SK-N-SH treated with all-trans-retinoic acid at 6 μM for 48 hours (cell line): ENCODE results near the gene TGFBR2.
A peak's percentile ranks its signal among the peaks of the same experiment; 100 is the strongest.

Experiments
- ATAC-seq: fragments of 200-7000 bp; cut with Tn5 transposase; 3 replicates; pipeline ENCODE4 v1.9.1; 2020; ENCODE audit warnings: mild to moderate bottlenecking, moderate library complexity
- ARNTL ChIP-seq: fragments of 450-650 bp; formaldehyde crosslinking; IDR thresholded peaks from 2 replicates; pipeline ENCODE4 v1.5.0; 2020; ENCODE audit warnings: low read depth, mild to moderate bottlenecking, moderate library complexity, borderline replicate concordance
- BACH2 ChIP-seq: fragments of 250-450 bp; sonication (Bioruptor Pico); IDR thresholded peaks from 2 replicates; pipeline ENCODE4 v1.9.0; 2021; ENCODE audit warnings: mild to moderate bottlenecking, borderline replicate concordance
- CSDC2 ChIP-seq: fragments of 250-450 bp; sonication (Bioruptor Pico); IDR thresholded peaks from 2 replicates; pipeline ENCODE4 v1.5.0; 2020; ENCODE audit warnings: mild to moderate bottlenecking, moderate library complexity
- ESRRG ChIP-seq: fragments of 250-450 bp; sonication (Bioruptor Pico); IDR thresholded peaks from 2 replicates; pipeline ENCODE4 v1.6.1; 2021; ENCODE audit warnings: mild to moderate bottlenecking
- GLIS3 ChIP-seq: fragments of 250-450 bp; sonication (Bioruptor Pico); IDR thresholded peaks from 2 replicates; pipeline ENCODE4 v1.5.0; 2020; ENCODE audit warnings: mild to moderate bottlenecking, moderate library complexity
- ISL1 ChIP-seq: fragments of 250-450 bp; sonication (Bioruptor Pico); IDR thresholded peaks from 2 replicates; pipeline ENCODE4 v2.1.2; 2022; ENCODE audit warnings: mild to moderate bottlenecking, moderate library complexity
- OSR1 ChIP-seq: fragments of 250-450 bp; sonication (Bioruptor Pico); IDR thresholded peaks from 2 replicates; pipeline ENCODE4 v1.8.0; 2022; ENCODE audit warnings: moderate library complexity, mild to moderate bottlenecking, inconsistent platforms
- PPARA ChIP-seq: fragments of 250-450 bp; sonication (Bioruptor Pico); IDR thresholded peaks from 2 replicates; pipeline ENCODE4 v1.5.0; 2020; ENCODE audit warnings: mild to moderate bottlenecking, borderline replicate concordance
- RARB ChIP-seq: fragments of 250-450 bp; sonication (Bioruptor Pico); IDR thresholded peaks from 2 replicates; pipeline ENCODE4 v1.8.0; 2021; ENCODE audit warnings: mild to moderate bottlenecking, moderate library complexity
- SNAI2 ChIP-seq: fragments of 250-450 bp; sonication (Bioruptor Pico); IDR thresholded peaks from 2 replicates; pipeline ENCODE4 v1.5.0; 2020; ENCODE audit warnings: mild to moderate bottlenecking, moderate library complexity
- TCF4 ChIP-seq: fragments of 250-450 bp; sonication (Bioruptor Pico); IDR thresholded peaks from 2 replicates; pipeline ENCODE4 v1.8.0; 2021; ENCODE audit warnings: mild to moderate bottlenecking, moderate library complexity, borderline replicate concordance
- TOX ChIP-seq: fragments of 250-450 bp; sonication (Bioruptor Pico); IDR thresholded peaks from 2 replicates; pipeline ENCODE4 v1.8.0; 2021; ENCODE audit warnings: mild to moderate bottlenecking, moderate library complexity, borderline replicate concordance
- ZC3H10 ChIP-seq: fragments of 250-450 bp; sonication (Bioruptor Pico); IDR thresholded peaks from 2 replicates; pipeline ENCODE4 v1.5.1; 2021; ENCODE audit warnings: mild to moderate bottlenecking, moderate library complexity
- ZFP3 ChIP-seq: fragments of 250-450 bp; sonication (Bioruptor Pico); IDR thresholded peaks from 2 replicates; pipeline ENCODE4 v1.5.0; 2020; ENCODE audit warnings: mild to moderate bottlenecking, moderate library complexity
- ZFP30 ChIP-seq: fragments of 450-650 bp; formaldehyde crosslinking; IDR thresholded peaks from 2 replicates; pipeline ENCODE4 v1.5.0; 2022; ENCODE audit warnings: mild to moderate bottlenecking, moderate library complexity
- ZNF565 ChIP-seq: fragments of 450-650 bp; formaldehyde crosslinking; conservative IDR thresholded peaks from 2 replicates; pipeline ENCODE4 v1.5.0; 2020; ENCODE audit warnings: low read depth, mild to moderate bottlenecking, moderate library complexity
- ZNF70 ChIP-seq: fragments of 450-650 bp; formaldehyde crosslinking; IDR thresholded peaks from 2 replicates; pipeline ENCODE4 v1.5.0; 2020; ENCODE audit warnings: mild to moderate bottlenecking, moderate library complexity
- ZNF8 ChIP-seq: fragments of 450-650 bp; formaldehyde crosslinking; IDR thresholded peaks from 2 replicates; pipeline ENCODE4 v1.5.0; 2020; ENCODE audit warnings: mild to moderate bottlenecking, moderate library complexity
- TF ChIP-seq, protein P1 (sequence below): fragments of 250-450 bp; sonication (Bioruptor Pico); IDR thresholded peaks from 2 replicates; pipeline ENCODE4 v1.5.1; 2021; ENCODE audit warnings: mild to moderate bottlenecking, moderate library complexity
- TF ChIP-seq, protein P2 (sequence below): fragments of 250-450 bp; sonication (Bioruptor Pico); IDR thresholded peaks from 2 replicates; pipeline ENCODE4 v1.8.0; 2021; ENCODE audit warnings: low read depth, mild to moderate bottlenecking, moderate library complexity, borderline replicate concordance
- TF ChIP-seq, protein P3 (sequence below): fragments of 250-450 bp; sonication (Bioruptor Pico); IDR thresholded peaks from 2 replicates; pipeline ENCODE4 v1.5.1; 2020; ENCODE audit warnings: low read depth, mild to moderate bottlenecking, moderate library complexity
- TF ChIP-seq, protein P4 (sequence below): fragments of 250-450 bp; sonication (Bioruptor Pico); IDR thresholded peaks from 2 replicates; pipeline ENCODE4 v1.8.0; 2020; ENCODE audit warnings: mild to moderate bottlenecking, moderate library complexity, borderline replicate concordance
- TF ChIP-seq, protein P5 (sequence below): fragments of 250-450 bp; sonication (Bioruptor Pico); IDR thresholded peaks from 2 replicates; pipeline ENCODE4 v1.5.0; 2020; ENCODE audit warnings: mild to moderate bottlenecking, moderate library complexity

The TGFBR2 gene

DNA sequence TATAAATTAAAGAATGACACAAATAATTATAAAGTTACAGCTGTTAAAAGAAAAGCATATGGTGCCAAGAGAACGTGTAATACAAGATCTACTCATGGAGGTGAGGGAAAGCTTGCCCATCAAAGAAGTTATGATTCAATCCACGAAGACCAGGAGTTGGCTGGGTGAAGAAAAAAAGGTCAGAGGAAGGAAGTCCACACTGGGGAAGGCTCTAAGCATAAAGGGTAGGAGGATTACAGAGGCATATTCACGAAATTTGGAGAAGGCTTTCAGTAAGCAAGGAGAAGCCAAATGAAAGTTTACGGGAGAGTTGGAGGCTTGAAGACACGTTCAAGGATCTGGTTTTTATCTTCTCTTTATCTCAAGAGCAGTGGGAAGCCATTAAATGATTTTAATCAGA, 1.8 kb upstream of the TGFBR2 start:
- TF ChIP-seq ZNF70 (CRISPR knock-in tag) (0 out of 2 replicates have a peak, but pooled peaks have one; percentile 20), GLIS3 (CRISPR knock-in tag) (no peak)
- no peak for ATAC-seq

DNA sequence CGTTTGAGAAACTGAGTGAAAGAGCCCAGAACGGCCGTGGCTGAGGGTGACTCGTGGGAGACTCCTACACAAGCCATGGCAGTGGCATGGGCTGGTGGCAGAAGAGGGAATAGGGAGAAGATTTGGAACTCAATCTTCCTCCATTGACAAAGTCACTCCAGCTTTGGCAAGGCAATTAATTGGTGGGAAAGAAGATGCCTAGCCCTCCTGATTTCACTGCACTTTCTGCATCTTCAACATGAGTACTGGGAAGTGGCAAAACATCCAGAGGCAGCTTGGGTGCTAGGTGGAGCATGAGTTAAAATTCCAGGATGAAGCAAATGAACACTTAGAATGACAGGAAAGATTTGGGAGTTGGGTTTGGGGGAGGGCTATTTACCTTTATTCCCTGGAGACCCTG, 1.4 kb upstream of the TGFBR2 start:
- TF ChIP-seq ZFP3 (no peak), TOX (CRISPR knock-in tag) (no peak), OSR1 (CRISPR knock-in tag) (no peak), ZNF8 (CRISPR knock-in tag) (no peak), ESRRG (CRISPR knock-in tag) (no peak), TCF4 (no peak), ZFP30 (CRISPR knock-in tag) (no peak), BACH2 (CRISPR knock-in tag) (no peak), GLIS3 (CRISPR knock-in tag) (no peak)
- TF ChIP-seq, protein P1, sequence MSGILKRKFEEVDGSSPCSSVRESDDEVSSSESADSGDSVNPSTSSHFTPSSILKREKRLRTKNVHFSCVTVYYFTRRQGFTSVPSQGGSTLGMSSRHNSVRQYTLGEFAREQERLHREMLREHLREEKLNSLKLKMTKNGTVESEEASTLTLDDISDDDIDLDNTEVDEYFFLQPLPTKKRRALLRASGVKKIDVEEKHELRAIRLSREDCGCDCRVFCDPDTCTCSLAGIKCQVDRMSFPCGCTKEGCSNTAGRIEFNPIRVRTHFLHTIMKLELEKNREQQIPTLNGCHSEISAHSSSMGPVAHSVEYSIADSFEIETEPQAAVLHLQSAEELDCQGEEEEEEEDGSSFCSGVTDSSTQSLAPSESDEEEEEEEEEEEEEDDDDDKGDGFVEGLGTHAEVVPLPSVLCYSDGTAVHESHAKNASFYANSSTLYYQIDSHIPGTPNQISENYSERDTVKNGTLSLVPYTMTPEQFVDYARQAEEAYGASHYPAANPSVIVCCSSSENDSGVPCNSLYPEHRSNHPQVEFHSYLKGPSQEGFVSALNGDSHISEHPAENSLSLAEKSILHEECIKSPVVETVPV (CRISPR knock-in tag), result no peak
- TF ChIP-seq, protein P2, sequence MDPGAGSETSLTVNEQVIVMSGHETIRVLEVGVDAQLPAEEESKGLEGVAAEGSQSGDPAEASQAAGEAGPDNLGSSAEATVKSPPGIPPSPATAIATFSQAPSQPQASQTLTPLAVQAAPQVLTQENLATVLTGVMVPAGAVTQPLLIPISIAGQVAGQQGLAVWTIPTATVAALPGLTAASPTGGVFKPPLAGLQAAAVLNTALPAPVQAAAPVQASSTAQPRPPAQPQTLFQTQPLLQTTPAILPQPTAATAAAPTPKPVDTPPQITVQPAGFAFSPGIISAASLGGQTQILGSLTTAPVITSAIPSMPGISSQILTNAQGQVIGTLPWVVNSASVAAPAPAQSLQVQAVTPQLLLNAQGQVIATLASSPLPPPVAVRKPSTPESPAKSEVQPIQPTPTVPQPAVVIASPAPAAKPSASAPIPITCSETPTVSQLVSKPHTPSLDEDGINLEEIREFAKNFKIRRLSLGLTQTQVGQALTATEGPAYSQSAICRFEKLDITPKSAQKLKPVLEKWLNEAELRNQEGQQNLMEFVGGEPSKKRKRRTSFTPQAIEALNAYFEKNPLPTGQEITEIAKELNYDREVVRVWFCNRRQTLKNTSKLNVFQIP, result no peak
- no peak for ATAC-seq

DNA sequence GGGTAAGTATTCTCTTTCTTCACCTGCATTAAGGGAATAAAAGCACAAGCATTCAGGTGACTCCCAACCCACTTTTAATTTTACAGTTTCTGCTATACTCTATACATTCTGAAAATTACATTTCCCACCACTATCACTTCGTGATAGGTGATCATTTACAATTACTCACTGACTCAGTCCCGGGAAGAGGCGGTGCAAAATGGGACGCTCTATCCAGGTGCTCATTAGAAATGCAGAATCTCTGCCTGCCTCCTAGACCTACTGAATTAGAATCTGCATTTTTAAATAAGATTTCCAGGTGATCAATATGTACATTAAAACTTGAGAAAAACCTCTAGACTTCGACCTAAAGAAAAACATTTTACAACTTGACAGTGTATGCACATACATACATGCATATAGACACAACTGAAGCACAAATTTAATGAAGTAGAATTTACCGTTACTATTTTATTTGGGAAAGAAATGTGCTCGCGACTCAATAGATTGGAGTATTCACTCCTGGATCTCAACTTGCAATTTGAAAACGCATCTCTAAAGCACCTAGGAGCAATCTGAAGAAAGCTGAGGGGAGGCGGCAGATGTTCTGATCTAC, 598 bp upstream of the TGFBR2 start:
- TF ChIP-seq GLIS3 (CRISPR knock-in tag) (no peak), ESRRG (CRISPR knock-in tag) (no peak), ZC3H10 (CRISPR knock-in tag) (no peak), ZFP3 (no peak)
- TF ChIP-seq, protein P3, sequence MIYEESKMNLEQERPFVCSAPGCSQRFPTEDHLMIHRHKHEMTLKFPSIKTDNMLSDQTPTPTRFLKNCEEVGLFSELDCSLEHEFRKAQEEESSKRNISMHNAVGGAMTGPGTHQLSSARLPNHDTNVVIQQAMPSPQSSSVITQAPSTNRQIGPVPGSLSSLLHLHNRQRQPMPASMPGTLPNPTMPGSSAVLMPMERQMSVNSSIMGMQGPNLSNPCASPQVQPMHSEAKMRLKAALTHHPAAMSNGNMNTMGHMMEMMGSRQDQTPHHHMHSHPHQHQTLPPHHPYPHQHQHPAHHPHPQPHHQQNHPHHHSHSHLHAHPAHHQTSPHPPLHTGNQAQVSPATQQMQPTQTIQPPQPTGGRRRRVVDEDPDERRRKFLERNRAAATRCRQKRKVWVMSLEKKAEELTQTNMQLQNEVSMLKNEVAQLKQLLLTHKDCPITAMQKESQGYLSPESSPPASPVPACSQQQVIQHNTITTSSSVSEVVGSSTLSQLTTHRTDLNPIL (CRISPR knock-in tag), result no peak
- TF ChIP-seq, all 23 proteins: peak for 0
- no peak for ATAC-seq

DNA sequence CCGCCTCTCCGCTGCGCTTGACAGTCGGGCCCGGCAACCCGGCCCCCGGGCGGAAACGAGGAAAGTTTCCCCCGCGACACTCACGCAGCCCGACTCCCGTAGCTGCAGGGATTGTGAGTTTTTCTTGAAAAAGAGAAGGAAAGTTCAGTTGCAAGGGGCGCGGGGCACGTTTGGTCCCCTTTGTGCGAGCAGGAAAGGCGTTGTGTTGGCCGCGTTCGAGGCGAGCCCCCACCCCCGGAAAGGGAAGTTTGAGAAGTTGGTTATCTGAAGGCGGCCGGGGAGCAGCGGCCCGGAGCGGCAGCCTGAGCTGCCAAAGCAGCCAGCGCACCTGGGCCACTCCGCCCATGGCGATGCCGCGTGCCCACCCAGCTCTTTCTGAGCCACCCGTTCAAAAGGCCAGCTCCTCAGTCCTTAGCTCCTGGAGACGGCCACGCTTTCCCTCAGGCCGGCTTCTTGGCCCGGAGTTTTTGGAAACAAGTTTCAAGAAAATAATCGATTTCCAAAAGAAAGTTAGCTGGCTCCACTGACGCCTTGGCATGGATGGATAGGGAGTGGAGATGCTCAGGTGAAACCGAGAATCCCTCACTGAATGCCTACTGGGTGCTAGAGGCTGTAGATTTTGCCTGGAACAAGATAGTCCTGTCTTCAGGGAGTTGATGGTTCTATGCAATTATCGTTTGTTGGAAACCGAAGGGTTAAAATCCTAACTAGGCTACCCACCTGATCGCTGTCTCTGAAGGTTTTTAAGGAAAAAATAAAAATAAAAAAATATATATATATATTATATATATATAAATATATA, 832 bp downstream of the TGFBR2 start:
- TF ChIP-seq, protein P4, sequence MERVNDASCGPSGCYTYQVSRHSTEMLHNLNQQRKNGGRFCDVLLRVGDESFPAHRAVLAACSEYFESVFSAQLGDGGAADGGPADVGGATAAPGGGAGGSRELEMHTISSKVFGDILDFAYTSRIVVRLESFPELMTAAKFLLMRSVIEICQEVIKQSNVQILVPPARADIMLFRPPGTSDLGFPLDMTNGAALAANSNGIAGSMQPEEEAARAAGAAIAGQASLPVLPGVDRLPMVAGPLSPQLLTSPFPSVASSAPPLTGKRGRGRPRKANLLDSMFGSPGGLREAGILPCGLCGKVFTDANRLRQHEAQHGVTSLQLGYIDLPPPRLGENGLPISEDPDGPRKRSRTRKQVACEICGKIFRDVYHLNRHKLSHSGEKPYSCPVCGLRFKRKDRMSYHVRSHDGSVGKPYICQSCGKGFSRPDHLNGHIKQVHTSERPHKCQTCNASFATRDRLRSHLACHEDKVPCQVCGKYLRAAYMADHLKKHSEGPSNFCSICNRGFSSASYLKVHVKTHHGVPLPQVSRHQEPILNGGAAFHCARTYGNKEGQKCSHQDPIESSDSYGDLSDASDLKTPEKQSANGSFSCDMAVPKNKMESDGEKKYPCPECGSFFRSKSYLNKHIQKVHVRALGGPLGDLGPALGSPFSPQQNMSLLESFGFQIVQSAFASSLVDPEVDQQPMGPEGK (CRISPR knock-in tag), result peak; percentile 62; the same call in 1 of the 2 replicates
- TF ChIP-seq GLIS3 (CRISPR knock-in tag), result no peak
- TF ChIP-seq, all 23 proteins: peak for 1
- peak; percentile 37 for ATAC-seq

DNA sequence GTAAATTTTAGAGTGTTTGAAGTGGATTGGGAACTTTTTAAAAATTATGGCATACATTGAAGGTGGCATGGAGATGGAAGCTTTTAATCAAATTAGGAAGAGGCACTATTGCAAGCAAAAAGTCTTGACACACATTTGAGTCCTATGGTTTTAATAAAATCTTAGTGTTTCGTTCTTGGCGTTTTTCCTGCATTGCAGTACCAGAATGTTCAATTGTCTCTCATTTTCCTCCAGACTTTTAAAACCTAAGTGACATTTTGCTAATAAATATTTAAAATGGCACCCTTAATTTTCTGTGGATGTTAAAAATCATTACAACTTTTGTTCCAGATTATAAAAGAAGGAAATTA, 2.2 kb downstream of the TGFBR2 start:
- TF ChIP-seq ISL1 (CRISPR knock-in tag) (no peak), SNAI2 (CRISPR knock-in tag) (no peak), CSDC2 (CRISPR knock-in tag) (no peak), ZFP30 (CRISPR knock-in tag) (no peak), ARNTL (no peak), TOX (CRISPR knock-in tag) (no peak), RARB (CRISPR knock-in tag) (no peak), ZNF565 (no peak), PPARA (CRISPR knock-in tag) (no peak), ZFP3 (no peak), ESRRG (CRISPR knock-in tag) (no peak)
- TF ChIP-seq, protein P5, sequence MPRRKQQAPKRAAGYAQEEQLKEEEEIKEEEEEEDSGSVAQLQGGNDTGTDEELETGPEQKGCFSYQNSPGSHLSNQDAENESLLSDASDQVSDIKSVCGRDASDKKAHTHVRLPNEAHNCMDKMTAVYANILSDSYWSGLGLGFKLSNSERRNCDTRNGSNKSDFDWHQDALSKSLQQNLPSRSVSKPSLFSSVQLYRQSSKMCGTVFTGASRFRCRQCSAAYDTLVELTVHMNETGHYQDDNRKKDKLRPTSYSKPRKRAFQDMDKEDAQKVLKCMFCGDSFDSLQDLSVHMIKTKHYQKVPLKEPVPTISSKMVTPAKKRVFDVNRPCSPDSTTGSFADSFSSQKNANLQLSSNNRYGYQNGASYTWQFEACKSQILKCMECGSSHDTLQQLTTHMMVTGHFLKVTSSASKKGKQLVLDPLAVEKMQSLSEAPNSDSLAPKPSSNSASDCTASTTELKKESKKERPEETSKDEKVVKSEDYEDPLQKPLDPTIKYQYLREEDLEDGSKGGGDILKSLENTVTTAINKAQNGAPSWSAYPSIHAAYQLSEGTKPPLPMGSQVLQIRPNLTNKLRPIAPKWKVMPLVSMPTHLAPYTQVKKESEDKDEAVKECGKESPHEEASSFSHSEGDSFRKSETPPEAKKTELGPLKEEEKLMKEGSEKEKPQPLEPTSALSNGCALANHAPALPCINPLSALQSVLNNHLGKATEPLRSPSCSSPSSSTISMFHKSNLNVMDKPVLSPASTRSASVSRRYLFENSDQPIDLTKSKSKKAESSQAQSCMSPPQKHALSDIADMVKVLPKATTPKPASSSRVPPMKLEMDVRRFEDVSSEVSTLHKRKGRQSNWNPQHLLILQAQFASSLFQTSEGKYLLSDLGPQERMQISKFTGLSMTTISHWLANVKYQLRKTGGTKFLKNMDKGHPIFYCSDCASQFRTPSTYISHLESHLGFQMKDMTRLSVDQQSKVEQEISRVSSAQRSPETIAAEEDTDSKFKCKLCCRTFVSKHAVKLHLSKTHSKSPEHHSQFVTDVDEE (CRISPR knock-in tag), result no peak
- ATAC-seq, result no peak
